GM10248 (cell line): ENCODE data around the gene KIFC3.
"Not testable (repeated sequence)": the region's sequence is repeated elsewhere in the genome, so short reads cannot be mapped to it uniquely, and the experiment has no call there.

Experiments
- CTCF ChIA-PET: fragments of 300-600 bp; sonication (Branson Sonifier 250); formaldehyde crosslinking; extraction: SDS; loops from one replicate; lab custom pipeline; 2021; ENCODE audit warnings: antibody characterized with exemption; lab: Yijun Ruan, JAX
- POLR2A ChIA-PET: fragments of 350-650 bp; sonication (Branson Sonifier 250); formaldehyde crosslinking; extraction: SDS; loops from one replicate; lab custom pipeline; 2020; ENCODE audit warnings: antibody characterized with exemption; lab: Yijun Ruan, JAX
- DNase-seq: peaks from one replicate; pipeline ENCODE4 v3.0.0; 2012; ENCODE audit errors: extremely low spot score
- CTCF ChIP-seq: IDR thresholded peaks from 2 replicates; pipeline ENCODE4 v1.5.1; 2012; ENCODE audit warnings: mild to moderate bottlenecking, low read depth; ENCODE audit errors: extremely low read depth, missing control alignments, control extremely low read depth

The KIFC3 gene

GRCh38 chr16:57732037-57732436 lies 70.3 kb downstream of the KIFC3 start:
- CTCF ChIA-PET, result interaction anchor here (2.0 kb wide), 1 partner anchor 156 kb away, joined by 5 read pairs; no protein-coding TSS in a partner anchor
- no peak for DNase-seq
- POLR2A ChIA-PET, result no interaction called here
- no peak for TF ChIP-seq CTCF

GRCh38 chr16:57730771-57731730 lies 71.2 kb downstream of the KIFC3 start:
- DNase-seq, result no peak
- TF ChIP-seq CTCF, result no peak
- CTCF ChIA-PET, result interaction anchor here (0.9 to 2.0 kb wide), 4 partner anchors 9 to 155 kb away, joined by 3 to 5 read pairs (median 3); no protein-coding TSS in a partner anchor
- POLR2A ChIA-PET, result no interaction called here

GRCh38 chr16:57729852-57730251 lies 72.4 kb downstream of the KIFC3 start:
- DNase-seq, POLR2A ChIA-PET: not testable (repeated sequence)
- CTCF ChIA-PET, result interaction anchor here (1.2 kb wide), 1 partner anchor 8 kb away, joined by 3 read pairs; no protein-coding TSS in a partner anchor

GRCh38 chr16:57729182-57729484 lies 73.2 kb downstream of the KIFC3 start:
- no peak for TF ChIP-seq CTCF
- POLR2A ChIA-PET, result no interaction called here
- DNase-seq, result no peak
- CTCF ChIA-PET, result no interaction called here

GRCh38 chr16:57728336-57729181 lies 73.7 kb downstream of the KIFC3 start:
- no peak for TF ChIP-seq CTCF
- CTCF ChIA-PET, result interaction anchor here (1.6 kb wide), 1 partner anchor 153 kb away, joined by 5 read pairs; no protein-coding TSS in a partner anchor
- POLR2A ChIA-PET, result no interaction called here
- DNase-seq, result no peak

GRCh38 chr16:57727610-57728009 lies 74.7 kb downstream of the KIFC3 start:
- POLR2A ChIA-PET, result no interaction called here
- no peak for TF ChIP-seq CTCF
- no peak for DNase-seq
- CTCF ChIA-PET, result interaction anchor here (1.4 to 1.6 kb wide), 2 partner anchors 136 to 152 kb away, joined by 5 to 6 read pairs; no protein-coding TSS in a partner anchor
